GM23338 (cell line): ENCODE results near the gene PCGF2. TPM values are rescaled to one million over a fixed set of nuclear protein-coding genes. Genes with fewer than 3 reads are reported as not detected.

Experiments
- ATAC-seq: fragments of 200-7000 bp; cut with Tn5 transposase; 3 replicates; pipeline ENCODE4 v1.9.1; 2020
- DNase-seq: peaks from one replicate; pipeline ENCODE4 v3.0.0-alpha.2; 2015; ENCODE audit warnings: low spot score
- H2AFZ ChIP-seq: fragments of 200-600 bp; sonication (generic); 2 replicates; pipeline ENCODE4 v1.8.0; 2016; ENCODE audit warnings: antibody characterized with exemption, mild to moderate bottlenecking, moderate library complexity
- H3F3A ChIP-seq: fragments of 200-600 bp; sonication (generic); replicated peaks from 2 replicates; pipeline ENCODE4 v1.8.0; 2017; ENCODE audit warnings: antibody characterized with exemption, mixed run types, low read depth
- H3K27ac ChIP-seq: fragments of 200-600 bp; sonication (generic); 2 replicates; pipeline ENCODE4 v1.6.1; 2016; ENCODE audit warnings: low read depth
- H3K27me3 ChIP-seq: fragments of 200-600 bp; sonication (generic); 2 replicates; pipeline ENCODE4 v1.8.0; 2016; ENCODE audit warnings: mild to moderate bottlenecking, mixed run types, moderate library complexity; ENCODE audit not compliant: insufficient read depth
- H3K36me3 ChIP-seq: fragments of 200-600 bp; sonication (generic); 2 replicates; pipeline ENCODE4 v1.8.0; 2016; ENCODE audit warnings: mild to moderate bottlenecking; ENCODE audit not compliant: insufficient read depth
- H3K4me1 ChIP-seq: fragments of 200-600 bp; sonication (generic); 2 replicates; pipeline ENCODE4 v1.8.0; 2016; ENCODE audit warnings: mild to moderate bottlenecking, moderate library complexity; ENCODE audit not compliant: insufficient read depth
- H3K4me2 ChIP-seq: fragments of 200-600 bp; sonication (generic); 2 replicates; pipeline ENCODE4 v1.7.1; 2017; ENCODE audit warnings: mixed run types
- H3K4me3 ChIP-seq: fragments of 200-600 bp; sonication (generic); 2 replicates; pipeline ENCODE4 v1.6.1; 2016; ENCODE audit warnings: mixed run types
- H3K79me2 ChIP-seq: fragments of 200-600 bp; sonication (generic); replicated peaks from 2 replicates; pipeline ENCODE4 v1.8.0; 2017; ENCODE audit warnings: mild to moderate bottlenecking; ENCODE audit not compliant: insufficient read depth
- H3K9me2 ChIP-seq: fragments of 200-600 bp; sonication (generic); 2 replicates; pipeline ENCODE4 v1.8.0; 2017; ENCODE audit not compliant: insufficient read depth
- H4K20me1 ChIP-seq: fragments of 200-600 bp; sonication (generic); replicated peaks from 2 replicates; pipeline ENCODE4 v1.8.0; 2017; ENCODE audit warnings: mild to moderate bottlenecking; ENCODE audit not compliant: insufficient read depth
- H3K27ac Mint-ChIP-seq: 2 replicates; pipeline ENCODE4 v1.8.0; 2020; ENCODE audit warnings: inconsistent platforms, mild to moderate bottlenecking, moderate library complexity, mixed read lengths
- H3K27me3 Mint-ChIP-seq: 3 replicates; pipeline ENCODE4 v1.8.0; 2022; ENCODE audit warnings: low read depth, mild to moderate bottlenecking, moderate library complexity, mixed read lengths, inconsistent platforms; ENCODE audit not compliant: insufficient read depth, poor library complexity
- H3K36me3 Mint-ChIP-seq: 3 replicates; pipeline ENCODE4 v1.8.0; 2021; ENCODE audit warnings: low read depth, mild to moderate bottlenecking, inconsistent platforms, moderate library complexity, mixed read lengths
- H3K4me1 Mint-ChIP-seq: 3 replicates; pipeline ENCODE4 v1.8.0; 2020; ENCODE audit warnings: mild to moderate bottlenecking, inconsistent platforms, mixed read lengths
- H3K4me3 Mint-ChIP-seq: 3 replicates; pipeline ENCODE4 v1.8.0; 2021; ENCODE audit warnings: moderate library complexity, mild to moderate bottlenecking, inconsistent platforms, mixed read lengths
- H3K9me3 Mint-ChIP-seq: 3 replicates; pipeline ENCODE4 v1.8.0; 2020; ENCODE audit warnings: moderate library complexity, mild to moderate bottlenecking, inconsistent platforms, mixed read lengths
- CREB1 ChIP-seq: fragments of 250-450 bp; sonication (Bioruptor Pico); IDR thresholded peaks from 2 replicates; pipeline ENCODE4 v1.5.0; 2020; ENCODE audit warnings: low read depth, mild to moderate bottlenecking, moderate library complexity
- CTCF ChIP-seq, 2 experiments: fragments of 200-600 bp in 1 of 2; sonication (generic) in 1 of 2; conservative IDR thresholded peaks; 2 replicates each; pipeline versions ENCODE4 v1.5.1 to v1.6.1; 2016 to 2017; ENCODE audit warnings: antibody characterized with exemption in 2 of 2, low read depth in 2 of 2, mild to moderate bottlenecking in 2 of 2, moderate library complexity in 1 of 2
- ETS1 ChIP-seq: IDR thresholded peaks from 2 replicates; pipeline ENCODE4 v1.6.1; 2016; ENCODE audit warnings: antibody characterized with exemption
- EZH2 ChIP-seq: fragments of 200-600 bp; sonication (generic); IDR thresholded peaks from one replicate; pipeline ENCODE4 v1.8.0; 2017; ENCODE audit warnings: antibody characterized with exemption, mild to moderate bottlenecking, low read depth; ENCODE audit not compliant: unreplicated experiment
- EZH2phosphoT487 ChIP-seq: fragments of 200-600 bp; sonication (generic); IDR thresholded peaks from one replicate; pipeline ENCODE4 v1.8.1; 2018; ENCODE audit warnings: antibody characterized with exemption; ENCODE audit not compliant: unreplicated experiment
- JUNB ChIP-seq: IDR thresholded peaks from one replicate; pipeline ENCODE4 v1.6.1; 2016; ENCODE audit warnings: antibody characterized with exemption; ENCODE audit not compliant: unreplicated experiment
- NANOG ChIP-seq: IDR thresholded peaks from 2 replicates; pipeline ENCODE4 v1.6.1; 2016; ENCODE audit warnings: antibody characterized with exemption, borderline replicate concordance
- POLR2AphosphoS5 ChIP-seq: IDR thresholded peaks from 2 replicates; pipeline ENCODE4 v1.6.1; 2016; ENCODE audit warnings: antibody characterized with exemption, low read depth
- REST ChIP-seq: IDR thresholded peaks from one replicate; pipeline ENCODE4 v1.6.1; 2018; ENCODE audit warnings: antibody characterized with exemption; ENCODE audit not compliant: unreplicated experiment
- STAT1 ChIP-seq: IDR thresholded peaks from one replicate; pipeline ENCODE4 v1.6.1; 2016; ENCODE audit warnings: antibody characterized with exemption; ENCODE audit not compliant: unreplicated experiment
- ZNF114 ChIP-seq: fragments of 250-450 bp; sonication (Bioruptor Pico); IDR thresholded peaks from 2 replicates; pipeline ENCODE4 v1.5.0; 2020; ENCODE audit warnings: mild to moderate bottlenecking, moderate library complexity
- ZNF331 ChIP-seq: fragments of 250-450 bp; sonication (Bioruptor Pico); IDR thresholded peaks from 2 replicates; pipeline ENCODE4 v1.5.0; 2020; ENCODE audit warnings: low read depth, mild to moderate bottlenecking, moderate library complexity
- polyA plus RNA-seq: library from polyadenylated mRNA; unstranded; fragments of >200 nt; fragmentation: Nextera tagmentation; extraction: Ambion mirVana; gene quantifications from 2 replicates; pipeline ENCODE4 v1.2.1, GENCODE V29; 2016
- total RNA-seq: library from RNA; depleted of rRNA; stranded (reverse); fragments of >200 nt; shearing (Covaris generic); gene quantifications from 2 replicates; pipeline ENCODE4 v1.2.3, GENCODE V29; 2014

The PCGF2 gene
- total and polyA plus RNA-seq, 2 experiments from 2014 or later: 21.1 to 51.9 TPM

GRCh38 chr17:38690386-38690785 lies 57.8 kb downstream of the PCGF2 start:
- Mint-ChIP-seq H3K4me1 (peaks cover 11% of the 10 kb centered on the region), H3K36me3 (no peaks in the 10 kb centered on the region; the same call in 2 of the 3 replicates), H3K9me3 (no peaks in the 10 kb centered on the region), H3K27me3 (peaks cover 19% of the 10 kb centered on the region), H3K4me3 (no peak overlapping the region), H3K27ac (no peak overlapping the region)
- no peaks in the 10 kb centered on the region for H3K36me3 ChIP-seq
- no peak for TF ChIP-seq NANOG
- no peak for TF ChIP-seq CREB1 (CRISPR knock-in tag)
- TF ChIP-seq ZNF331 (CRISPR knock-in tag): no peak
- no peak for TF ChIP-seq CTCF (conservative IDR thresholded peaks at IDR 0.05; ENCODE audit: low read depth in 2 of 2)
- no peak for TF ChIP-seq STAT1
- TF ChIP-seq EZH2phosphoT487: no peak
- no peak for TF ChIP-seq POLR2AphosphoS5
- no peak for TF ChIP-seq EZH2
- TF ChIP-seq ZNF114 (CRISPR knock-in tag): no peak
- TF ChIP-seq JUNB: no peak
- H3K27me3 ChIP-seq: no peaks in the 10 kb centered on the region
- H3K27ac ChIP-seq: no peak overlapping the region
- no peaks in the 10 kb centered on the region for H3K4me1 ChIP-seq
- H3K4me2 ChIP-seq: no peak overlapping the region
- no peak overlapping the region for H2AFZ ChIP-seq
- no peak for DNase-seq
- no peaks in the 10 kb centered on the region for H4K20me1 ChIP-seq
- no peak overlapping the region for H3K4me3 ChIP-seq
- ATAC-seq: no peak
- no peaks in the 10 kb centered on the region for H3K9me2 ChIP-seq
- no peaks in the 10 kb centered on the region for H3F3A ChIP-seq
- no peaks in the 10 kb centered on the region for H3K79me2 ChIP-seq

- Mint-ChIP-seq H3K36me3 (no peaks in the 10 kb centered on the region), H3K27ac (no peak overlapping the region), H3K9me3 (no peaks in the 10 kb centered on the region), H3K4me1 (peaks cover 8% of the 10 kb centered on the region; the same call in 2 of the 3 replicates), H3K4me3 (no peak overlapping the region; the same call in 2 of the 3 replicates), H3K27me3 (peaks cover 19% of the 10 kb centered on the region)
- Histone ChIP-seq H3K27ac (no peak overlapping the region), H3K79me2 (no peaks in the 10 kb centered on the region), H4K20me1 (no peaks in the 10 kb centered on the region; the same call in 1 of the 2 replicates), H3K9me2 (no peaks in the 10 kb centered on the region), H3K4me1 (no peaks in the 10 kb centered on the region), H3K27me3 (no peaks in the 10 kb centered on the region; the same call in 1 of the 2 replicates), H3F3A (no peaks in the 10 kb centered on the region), H3K4me2 (no peak overlapping the region), H2AFZ (no peak overlapping the region), H3K36me3 (no peaks in the 10 kb centered on the region), H3K4me3 (no peak overlapping the region)
- ATAC-seq (no peak), DNase-seq (no peak)
- no peak for TF ChIP-seq EZH2
- TF ChIP-seq ETS1: no peak
- TF ChIP-seq REST: no peak
- TF ChIP-seq CTCF (conservative IDR thresholded peaks at IDR 0.05; ENCODE audit: low read depth in 2 of 2): no peak
- no peak for TF ChIP-seq POLR2AphosphoS5
- no peak for TF ChIP-seq CREB1 (CRISPR knock-in tag)
- no peak for TF ChIP-seq JUNB
- TF ChIP-seq STAT1: no peak
These were observed 60.9 kb downstream of the PCGF2 start for GRCh38 chr17:38687286-38687685.
